Measurements from ENCODE around the gene CDK5RAP3. TPM values are rescaled to one million over a fixed set of nuclear protein-coding genes. Genes with fewer than 3 reads are reported as not detected.

The CDK5RAP3 gene
- total and polyA plus RNA-seq, 5 experiments from 2014 or later = 63.6 to 356 (median 73.0) TPM

GRCh38 chr17:48022901-48023300 lies 52.0 kb downstream of the CDK5RAP3 start:
- Mint-ChIP-seq H3K27ac (no peak overlapping the region), H3K9me3 (no peaks in the 10 kb centered on the region), H3K4me1 (peaks cover 16 to 45% (median 38%) of the 10 kb centered on the region in 4 donors), H3K27me3 (peaks cover 21 to 47% (median 29%) of the 10 kb centered on the region in 5 donors), H3K4me3 (peak overlapping the region in 7 of 10 donors; percentile 20 to 85 (median 39)), H3K36me3 (peaks cover 0 to 3% (median 0%) of the 10 kb centered on the region in 3 donors)
- ATAC-seq = no peak
- no peak for DNase-seq
- POLR2A ChIA-PET = interaction anchor here (0.7 kb wide), 1 partner anchor 36 kb away, joined by 5 read pairs; no protein-coding TSS in a partner anchor

GRCh38 chr17:48023400-48024148 lies 52.7 kb downstream of the CDK5RAP3 start:
- ATAC-seq = peak in 1 of 2 donors; percentile 20
- peaks cover 21 to 54% (median 32%) of the 10 kb centered on the region in 5 donors for H3K27me3 Mint-ChIP-seq
- peak overlapping the region; percentile 63 to 85 (median 74) for H3K4me3 Mint-ChIP-seq
- POLR2A ChIA-PET = no interaction called here
- DNase-seq = peak in 9 of 10 donors; percentile 14 to 70 (median 34)
- peaks cover 0 to 3% (median 0%) of the 10 kb centered on the region in 3 donors for H3K36me3 Mint-ChIP-seq
- no peaks in the 10 kb centered on the region for H3K9me3 Mint-ChIP-seq
- H3K27ac Mint-ChIP-seq = peak overlapping the region in 1 of 10 donors; percentile 31
- H3K4me1 Mint-ChIP-seq = peaks cover 16 to 41% (median 34%) of the 10 kb centered on the region in 4 donors

GRCh38 chr17:48024149-48025039 lies 53.5 kb downstream of the CDK5RAP3 start:
- ATAC-seq (peak; percentile 15 to 23), DNase-seq (peak in 5 of 10 donors; percentile 15 to 32 (median 31))
- Mint-ChIP-seq H3K4me3 (peak overlapping the region; percentile 81 to 94 (median 89)), H3K27me3 (peaks cover 21 to 62% (median 30%) of the 10 kb centered on the region in 5 donors), H3K27ac (peak overlapping the region in 9 of 10 donors; percentile 15 to 94 (median 83)), H3K36me3 (peaks cover 0 to 3% (median 0%) of the 10 kb centered on the region in 3 donors), H3K4me1 (peaks cover 16 to 41% (median 34%) of the 10 kb centered on the region in 4 donors), H3K9me3 (no peaks in the 10 kb centered on the region)
- POLR2A ChIA-PET = interaction anchor here (0.9 to 1.3 kb wide), 3 partner anchors 51 to 129 kb away, joined by 3 to 5 read pairs (median 4); no protein-coding TSS in a partner anchor

GRCh38 chr17:48025040-48025903 lies 54.4 kb downstream of the CDK5RAP3 start:
- DNase-seq = peak; percentile 93 to 99 (median 96)
- Mint-ChIP-seq H3K36me3 (peaks cover 0 to 3% (median 0%) of the 10 kb centered on the region in 3 donors), H3K27me3 (peaks cover 19 to 68% (median 31%) of the 10 kb centered on the region in 5 donors), H3K4me3 (peak overlapping the region; percentile 81 to 94 (median 89)), H3K4me1 (peaks cover 16 to 41% (median 34%) of the 10 kb centered on the region in 4 donors), H3K9me3 (no peaks in the 10 kb centered on the region), H3K27ac (peak overlapping the region; percentile 15 to 94 (median 80))
- peak; percentile 90 to 91 for ATAC-seq
- POLR2A ChIA-PET = interaction anchor here (0.9 to 1.3 kb wide), 4 partner anchors 18 to 130 kb away, joined by 3 to 5 read pairs (median 4); no protein-coding TSS in a partner anchor

- Mint-ChIP-seq H3K36me3 (peaks cover 0 to 3% (median 0%) of the 10 kb centered on the region in 3 donors), H3K27me3 (peaks cover 16 to 76% (median 34%) of the 10 kb centered on the region in 5 donors), H3K4me1 (peaks cover 16 to 41% (median 34%) of the 10 kb centered on the region in 4 donors), H3K27ac (no peak overlapping the region), H3K9me3 (no peaks in the 10 kb centered on the region), H3K4me3 (peak overlapping the region; percentile 67 to 94 (median 88))
- DNase-seq (no peak), ATAC-seq (no peak)
- POLR2A ChIA-PET = interaction anchor here (0.7 to 1.6 kb wide), 6 partner anchors 17 to 105 kb away, joined by 3 to 8 read pairs (median 4); partner anchors contain the start of gene NFE2L1
Measured at GRCh38 chr17:48025904-48026501, 55.1 kb downstream of the CDK5RAP3 start.

- Mint-ChIP-seq H3K9me3 (no peaks in the 10 kb centered on the region), H3K36me3 (peaks cover 0 to 3% (median 0%) of the 10 kb centered on the region in 3 donors), H3K4me1 (peaks cover 16 to 41% (median 34%) of the 10 kb centered on the region in 4 donors), H3K27ac (peak overlapping the region in 1 of 10 donors; percentile 67), H3K4me3 (peak overlapping the region in 9 of 10 donors; percentile 22 to 91 (median 58)), H3K27me3 (peaks cover 15 to 73% (median 35%) of the 10 kb centered on the region in 5 donors)
- ATAC-seq (peak; percentile 16 to 20), DNase-seq (peak; percentile 57 to 84 (median 68))
- POLR2A ChIA-PET = interaction anchor here (0.7 to 1.6 kb wide), 3 partner anchors 21 to 47 kb away, joined by 3 to 8 read pairs (median 4); partner anchors contain the start of gene NFE2L1
Measured at GRCh38 chr17:48026502-48027321, 55.8 kb downstream of the CDK5RAP3 start.

- Mint-ChIP-seq H3K27me3 (peaks cover 11 to 71% (median 38%) of the 10 kb centered on the region in 5 donors), H3K36me3 (peaks cover 0 to 3% (median 0%) of the 10 kb centered on the region in 3 donors), H3K9me3 (no peaks in the 10 kb centered on the region), H3K4me3 (no peak overlapping the region), H3K27ac (no peak overlapping the region), H3K4me1 (peaks cover 16 to 41% (median 33%) of the 10 kb centered on the region in 4 donors)
- DNase-seq (no peak), ATAC-seq (no peak)
- POLR2A ChIA-PET = interaction anchor here (0.6 to 1.6 kb wide), 3 partner anchors 20 to 45 kb away, joined by 3 to 8 read pairs (median 4); partner anchors contain the start of gene NFE2L1
Measured at GRCh38 chr17:48027322-48027981, 56.5 kb downstream of the CDK5RAP3 start.

- H3K27ac Mint-ChIP-seq = no peak overlapping the region
- POLR2A ChIA-PET = no interaction called here
- no peak overlapping the region for H3K4me3 Mint-ChIP-seq
- ATAC-seq (no peak), DNase-seq (no peak)
- H3K9me3 Mint-ChIP-seq = no peaks in the 10 kb centered on the region
- H3K36me3 Mint-ChIP-seq = no peaks in the 10 kb centered on the region
- peaks cover 14 to 31% (median 25%) of the 10 kb centered on the region in 4 donors for H3K4me1 Mint-ChIP-seq
- H3K27me3 Mint-ChIP-seq = peaks cover 9 to 72% (median 42%) of the 10 kb centered on the region in 5 donors
Measured at GRCh38 chr17:48028736-48029135, 57.8 kb downstream of the CDK5RAP3 start.

- H3K27ac Mint-ChIP-seq = no peak overlapping the region
- H3K4me1 Mint-ChIP-seq = peaks cover 5 to 13% (median 11%) of the 10 kb centered on the region in 4 donors
- DNase-seq = no peak
- H3K27me3 Mint-ChIP-seq = peaks cover 3 to 58% (median 32%) of the 10 kb centered on the region in 5 donors
- POLR2A ChIA-PET = no interaction called here
- no peaks in the 10 kb centered on the region for H3K36me3 Mint-ChIP-seq
- no peak for ATAC-seq
- no peak overlapping the region for H3K4me3 Mint-ChIP-seq
- H3K9me3 Mint-ChIP-seq = no peaks in the 10 kb centered on the region
Measured at GRCh38 chr17:48030531-48030930, 59.6 kb downstream of the CDK5RAP3 start.

Measured in naive thymus-derived CD8-positive, alpha-beta T cell (primary cell).